Cardiac muscle cell (in vitro differentiated cells and primary cell): Measurements from ENCODE around the gene PPP1R12A. TPM values are rescaled to one million over a fixed set of nuclear protein-coding genes. Genes with fewer than 3 reads are reported as not detected.

Source experiments
- DNase-seq, 2 donors: peaks; one replicate each; pipeline versions ENCODE4 v3.0.0 to v3.0.0-alpha.2; 2010 to 2017; ENCODE audit warnings: low read depth in 1 of 2, low spot score in 1 of 2
- H3K27ac ChIP-seq: fragments of 200-600 bp; sonication (generic); 2 replicates; pipeline ENCODE4 v1.5.1; 2016
- H3K27me3 ChIP-seq: fragments of 200-600 bp; sonication (generic); 2 replicates; pipeline ENCODE4 v1.6.0; 2016; ENCODE audit warnings: control low read depth
- H3K36me3 ChIP-seq: fragments of 200-600 bp; sonication (generic); 2 replicates; pipeline ENCODE4 v1.5.1; 2016; ENCODE audit warnings: control low read depth
- H3K4me1 ChIP-seq: fragments of 200-600 bp; sonication (generic); 2 replicates; pipeline ENCODE4 v1.8.1; 2017; ENCODE audit warnings: low read depth, mild to moderate bottlenecking, mixed run types
- H3K4me3 ChIP-seq: fragments of 200-600 bp; sonication (generic); 2 replicates; pipeline ENCODE4 v1.5.1; 2016; ENCODE audit warnings: mild to moderate bottlenecking
- H3K9me3 ChIP-seq: fragments of 200-600 bp; sonication (generic); 2 replicates; pipeline ENCODE4 v1.5.1; 2017; ENCODE audit warnings: low read depth, mild to moderate bottlenecking, control low read depth
- polyA plus RNA-seq: library from polyadenylated mRNA; unstranded; fragments of >200 nt; fragmentation: Nextera tagmentation; extraction: Ambion mirVana; gene quantifications from 2 replicates; pipeline ENCODE4 v1.2.1, GENCODE V29; 2016
- total RNA-seq: library from RNA; depleted of rRNA; stranded (reverse); fragments of >200 nt; gene quantifications from 2 replicates; pipeline ENCODE4 v1.2.3, GENCODE V29; 2016
- TF ChIP-seq, protein P1 (sequence below): IDR thresholded peaks from 2 replicates; pipeline ENCODE4 v1.5.1; 2012; ENCODE audit warnings: low read depth, mild to moderate bottlenecking, low read length

Gene PPP1R12A
- total and polyA plus RNA-seq, 2 experiments from 2014 or later: 194 to 208 TPM

DNA sequence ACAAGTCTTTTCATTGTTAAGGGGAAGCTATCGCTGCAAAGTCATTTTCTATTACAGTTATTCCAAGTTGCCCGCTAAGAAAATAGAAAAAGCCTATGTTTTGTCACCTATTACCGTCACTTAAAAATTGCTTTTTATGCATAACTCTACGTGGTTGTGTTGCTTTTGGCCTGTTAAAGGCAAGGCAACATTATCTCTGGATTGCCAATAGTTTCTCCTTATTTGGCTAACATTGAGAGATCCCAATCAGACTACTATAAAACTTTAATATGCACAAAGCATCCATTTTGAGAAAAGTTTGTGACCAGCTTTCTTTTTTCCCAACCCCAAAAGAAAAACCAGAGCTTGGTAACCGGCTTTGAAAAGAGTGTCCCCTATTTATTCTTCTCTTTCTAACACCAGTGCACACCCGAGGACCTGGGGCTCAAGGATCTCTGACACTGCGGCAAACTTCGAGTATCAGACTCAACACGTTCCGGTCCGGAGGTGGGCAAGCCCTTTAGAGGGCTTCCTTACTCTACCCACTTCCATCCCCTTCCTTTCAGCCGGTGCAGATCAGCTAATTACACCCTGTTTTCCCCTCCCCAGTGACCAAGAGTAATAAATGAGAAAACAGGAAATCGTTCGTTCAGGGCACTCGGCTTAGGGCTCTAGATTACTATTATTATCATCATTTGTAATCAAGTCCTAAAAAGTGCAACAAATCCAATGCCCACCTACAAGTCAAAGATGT lies 1.2 kb downstream of the PPP1R12A start:
- H3K27me3 ChIP-seq: no peaks in the 10 kb centered on the region
- peak overlapping the region; percentile 99 for H3K27ac ChIP-seq
- peak; percentile 14 to 45 for DNase-seq
- TF ChIP-seq, protein P1, sequence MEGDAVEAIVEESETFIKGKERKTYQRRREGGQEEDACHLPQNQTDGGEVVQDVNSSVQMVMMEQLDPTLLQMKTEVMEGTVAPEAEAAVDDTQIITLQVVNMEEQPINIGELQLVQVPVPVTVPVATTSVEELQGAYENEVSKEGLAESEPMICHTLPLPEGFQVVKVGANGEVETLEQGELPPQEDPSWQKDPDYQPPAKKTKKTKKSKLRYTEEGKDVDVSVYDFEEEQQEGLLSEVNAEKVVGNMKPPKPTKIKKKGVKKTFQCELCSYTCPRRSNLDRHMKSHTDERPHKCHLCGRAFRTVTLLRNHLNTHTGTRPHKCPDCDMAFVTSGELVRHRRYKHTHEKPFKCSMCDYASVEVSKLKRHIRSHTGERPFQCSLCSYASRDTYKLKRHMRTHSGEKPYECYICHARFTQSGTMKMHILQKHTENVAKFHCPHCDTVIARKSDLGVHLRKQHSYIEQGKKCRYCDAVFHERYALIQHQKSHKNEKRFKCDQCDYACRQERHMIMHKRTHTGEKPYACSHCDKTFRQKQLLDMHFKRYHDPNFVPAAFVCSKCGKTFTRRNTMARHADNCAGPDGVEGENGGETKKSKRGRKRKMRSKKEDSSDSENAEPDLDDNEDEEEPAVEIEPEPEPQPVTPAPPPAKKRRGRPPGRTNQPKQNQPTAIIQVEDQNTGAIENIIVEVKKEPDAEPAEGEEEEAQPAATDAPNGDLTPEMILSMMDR: no peak
- H3K4me3 ChIP-seq: peak overlapping the region; percentile 72
- no peaks in the 10 kb centered on the region for H3K36me3 ChIP-seq
- H3K4me1 ChIP-seq: peaks cover 9% of the 10 kb centered on the region
- no peaks in the 10 kb centered on the region for H3K9me3 ChIP-seq

DNA sequence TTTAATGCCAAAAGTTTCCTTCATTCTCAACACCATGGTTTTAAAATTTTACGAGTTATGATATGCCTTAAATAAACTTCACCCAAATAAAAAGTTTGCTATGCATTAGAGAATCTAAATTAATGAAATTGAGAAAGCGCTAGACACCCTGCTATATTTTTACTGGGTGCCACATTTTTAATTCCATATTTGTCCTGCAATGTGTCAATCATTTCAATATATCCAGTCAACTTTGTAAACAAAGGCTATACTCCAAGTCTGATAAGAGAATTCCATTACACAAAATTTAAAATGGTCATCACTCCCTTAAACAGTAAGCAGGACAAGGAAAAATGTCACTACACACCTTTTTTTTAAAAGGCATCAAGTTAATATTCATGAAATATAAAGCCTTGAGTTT lies 1.9 kb downstream of the PPP1R12A start:
- H3K36me3 ChIP-seq: no peaks in the 10 kb centered on the region
- H3K4me3 ChIP-seq: peak overlapping the region; percentile 72
- no peaks in the 10 kb centered on the region for H3K9me3 ChIP-seq
- peaks cover 9% of the 10 kb centered on the region for H3K4me1 ChIP-seq
- no peak for DNase-seq
- no peaks in the 10 kb centered on the region for H3K27me3 ChIP-seq
- TF ChIP-seq, protein P1: no peak
- H3K27ac ChIP-seq: peak overlapping the region; percentile 99

DNA sequence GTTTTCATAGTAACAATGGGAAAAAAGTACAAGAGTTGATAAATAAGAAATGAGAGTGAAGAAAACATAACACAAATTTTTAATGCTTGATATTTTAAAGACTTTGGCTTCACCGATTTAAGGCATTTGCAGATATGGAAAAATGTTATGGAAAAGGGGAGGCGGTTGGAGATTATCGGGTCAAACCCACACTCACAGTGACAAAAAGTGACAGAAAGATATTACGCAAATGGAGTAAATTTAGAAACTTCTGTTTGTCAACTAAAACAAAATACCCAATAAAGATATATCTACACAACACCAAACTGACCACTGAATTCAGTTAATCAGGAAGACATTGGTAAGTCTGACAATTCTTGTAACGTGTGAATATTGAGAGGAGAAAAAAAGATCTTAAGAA lies 2.5 kb downstream of the PPP1R12A start:
- Histone ChIP-seq H3K9me3 (no peaks in the 10 kb centered on the region), H3K4me1 (peaks cover 9% of the 10 kb centered on the region), H3K27me3 (no peaks in the 10 kb centered on the region), H3K27ac (peak overlapping the region; percentile 99), H3K4me3 (peak overlapping the region; percentile 72), H3K36me3 (no peaks in the 10 kb centered on the region)
- no peak for DNase-seq
- TF ChIP-seq, protein P1: no peak

DNA sequence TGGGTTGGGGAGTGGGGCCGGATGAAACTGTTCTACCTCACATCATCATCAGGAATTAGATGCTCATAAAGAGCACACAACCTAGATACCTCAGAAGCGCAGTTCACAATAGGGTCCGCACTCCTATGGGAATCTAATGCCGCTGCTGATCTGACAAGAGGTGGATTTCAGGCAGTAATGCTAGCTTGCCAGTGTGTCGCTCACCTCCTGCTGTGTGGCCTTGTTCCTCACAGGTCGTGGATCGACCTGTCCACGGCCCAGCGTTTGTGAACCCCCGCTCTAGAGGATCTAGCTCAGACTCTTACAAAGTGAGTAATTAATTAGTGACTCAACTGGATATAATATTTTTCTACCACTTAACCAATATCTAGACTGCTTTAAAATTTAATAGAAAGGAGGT lies 5.8 kb downstream of the PPP1R12A start:
- TF ChIP-seq, protein P1: no peak
- Histone ChIP-seq H3K4me1 (peaks cover 9% of the 10 kb centered on the region), H3K9me3 (no peaks in the 10 kb centered on the region), H3K36me3 (no peaks in the 10 kb centered on the region), H3K4me3 (no peak overlapping the region), H3K27me3 (no peaks in the 10 kb centered on the region), H3K27ac (no peak overlapping the region)
- DNase-seq: no peak

DNA sequence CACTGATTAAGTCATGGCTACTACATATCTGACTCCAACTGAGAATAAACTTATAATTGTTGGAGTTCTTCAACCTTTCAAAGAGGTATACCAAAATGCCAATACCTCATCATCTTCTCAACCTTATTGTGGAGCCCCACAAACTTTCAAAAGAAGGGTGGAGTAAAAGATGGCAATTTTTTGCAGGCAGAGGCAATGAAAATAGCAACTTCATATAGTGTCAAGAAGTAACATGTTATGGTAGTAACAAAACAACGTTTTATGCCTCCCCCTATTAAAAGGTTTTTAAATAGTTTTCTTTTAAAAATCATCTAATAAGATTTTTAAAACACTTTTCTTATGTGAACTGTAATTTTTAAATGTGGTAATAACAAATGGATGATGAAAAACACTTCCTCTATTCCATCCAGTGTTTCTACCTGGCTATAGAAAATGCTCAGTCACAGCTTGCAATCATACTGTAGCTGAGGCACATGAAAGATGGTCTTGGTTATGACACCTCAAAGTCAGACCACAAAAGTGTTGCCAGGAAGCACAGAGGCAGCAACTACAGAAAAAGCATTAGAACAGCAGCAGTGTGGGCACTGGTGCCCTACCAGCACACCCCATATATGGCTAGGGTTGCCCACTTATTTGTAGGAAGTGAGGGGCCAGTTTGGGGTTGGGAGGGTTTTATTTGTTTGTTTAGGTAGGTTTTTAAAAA lies 7.0 kb downstream of the PPP1R12A start:
- DNase-seq: peak in 1 of 2 donors; percentile 10
- Histone ChIP-seq H3K4me1 (peaks cover 9% of the 10 kb centered on the region), H3K9me3 (no peaks in the 10 kb centered on the region), H3K27ac (peak overlapping the region; percentile 14), H3K4me3 (no peak overlapping the region), H3K27me3 (no peaks in the 10 kb centered on the region), H3K36me3 (no peaks in the 10 kb centered on the region)
- TF ChIP-seq, protein P1: no peak
